Mesothelial cell of epicardium (in vitro differentiated cells): ENCODE data around the gene PTAFR. TPM values are rescaled to one million over a fixed set of nuclear protein-coding genes. Genes with fewer than 3 reads are reported as not detected.

Source experiments
- DNase-seq, 2 experiments: peaks; one replicate each; pipeline ENCODE4 v3.0.0; 2021; ENCODE audit warnings: low spot score in 2 of 2; ENCODE audit not compliant: unreplicated experiment in 2 of 2
- H3K27ac Mint-ChIP-seq: 2 replicates; pipeline ENCODE4 v1.8.0; 2021; ENCODE audit warnings: mixed read lengths
- H3K27me3 Mint-ChIP-seq: 2 replicates; pipeline ENCODE4 v1.8.0; 2021; ENCODE audit warnings: low read depth, mixed read lengths
- H3K36me3 Mint-ChIP-seq: 2 replicates; pipeline ENCODE4 v1.8.0; 2021; ENCODE audit warnings: mixed read lengths
- H3K4me1 Mint-ChIP-seq: 2 replicates; pipeline ENCODE4 v1.8.0; 2021; ENCODE audit warnings: mixed read lengths
- H3K4me3 Mint-ChIP-seq: 2 replicates; pipeline ENCODE4 v1.8.0; 2021; ENCODE audit warnings: mild to moderate bottlenecking, moderate library complexity, mixed read lengths
- H3K9me3 Mint-ChIP-seq: 2 replicates; pipeline ENCODE4 v1.8.0; 2021; ENCODE audit warnings: mixed read lengths
- total RNA-seq: library from RNA; stranded (reverse); gene quantifications from 3 replicates; pipeline ENCODE4 v1.2.1, GENCODE V29; 2021
- TF ChIP-seq, protein P1 (sequence below): fragments of 200-600 bp; sonication (generic); IDR thresholded peaks from one replicate; pipeline ENCODE4 v1.5.0; 2021; ENCODE audit warnings: antibody characterized with exemption; ENCODE audit not compliant: unreplicated experiment

The PTAFR gene
- total RNA-seq, 1 donor from 2014 or later: 0.18 TPM

DNA sequence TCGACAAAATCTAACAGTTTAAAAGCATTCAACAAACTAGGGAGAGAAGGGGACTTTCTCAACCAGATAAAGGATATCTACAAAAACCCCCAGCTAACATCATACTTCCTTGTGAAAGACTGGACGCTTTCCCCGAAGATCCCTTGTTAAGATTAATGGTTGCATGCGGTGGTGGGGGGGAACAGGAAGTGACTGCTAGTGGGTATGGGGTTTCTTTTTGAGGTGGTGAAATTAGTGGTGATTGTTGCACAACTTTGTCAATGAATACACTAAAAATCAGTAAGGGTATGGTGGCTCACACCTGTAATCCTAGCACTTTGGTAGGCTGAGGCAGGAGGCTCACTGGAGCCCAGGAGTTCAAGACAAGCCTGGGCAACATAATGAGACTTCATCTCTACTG, 61.2 kb downstream of the PTAFR start:
- no peaks in the 10 kb centered on the region for H3K4me1 Mint-ChIP-seq
- peaks cover 5% of the 10 kb centered on the region for H3K9me3 Mint-ChIP-seq
- H3K27ac Mint-ChIP-seq: no peak overlapping the region
- H3K36me3 Mint-ChIP-seq: no peaks in the 10 kb centered on the region
- TF ChIP-seq, protein P1, sequence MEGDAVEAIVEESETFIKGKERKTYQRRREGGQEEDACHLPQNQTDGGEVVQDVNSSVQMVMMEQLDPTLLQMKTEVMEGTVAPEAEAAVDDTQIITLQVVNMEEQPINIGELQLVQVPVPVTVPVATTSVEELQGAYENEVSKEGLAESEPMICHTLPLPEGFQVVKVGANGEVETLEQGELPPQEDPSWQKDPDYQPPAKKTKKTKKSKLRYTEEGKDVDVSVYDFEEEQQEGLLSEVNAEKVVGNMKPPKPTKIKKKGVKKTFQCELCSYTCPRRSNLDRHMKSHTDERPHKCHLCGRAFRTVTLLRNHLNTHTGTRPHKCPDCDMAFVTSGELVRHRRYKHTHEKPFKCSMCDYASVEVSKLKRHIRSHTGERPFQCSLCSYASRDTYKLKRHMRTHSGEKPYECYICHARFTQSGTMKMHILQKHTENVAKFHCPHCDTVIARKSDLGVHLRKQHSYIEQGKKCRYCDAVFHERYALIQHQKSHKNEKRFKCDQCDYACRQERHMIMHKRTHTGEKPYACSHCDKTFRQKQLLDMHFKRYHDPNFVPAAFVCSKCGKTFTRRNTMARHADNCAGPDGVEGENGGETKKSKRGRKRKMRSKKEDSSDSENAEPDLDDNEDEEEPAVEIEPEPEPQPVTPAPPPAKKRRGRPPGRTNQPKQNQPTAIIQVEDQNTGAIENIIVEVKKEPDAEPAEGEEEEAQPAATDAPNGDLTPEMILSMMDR: no peak
- no peak for DNase-seq
- H3K4me3 Mint-ChIP-seq: no peak overlapping the region
- peaks cover 2% of the 10 kb centered on the region for H3K27me3 Mint-ChIP-seq

DNA sequence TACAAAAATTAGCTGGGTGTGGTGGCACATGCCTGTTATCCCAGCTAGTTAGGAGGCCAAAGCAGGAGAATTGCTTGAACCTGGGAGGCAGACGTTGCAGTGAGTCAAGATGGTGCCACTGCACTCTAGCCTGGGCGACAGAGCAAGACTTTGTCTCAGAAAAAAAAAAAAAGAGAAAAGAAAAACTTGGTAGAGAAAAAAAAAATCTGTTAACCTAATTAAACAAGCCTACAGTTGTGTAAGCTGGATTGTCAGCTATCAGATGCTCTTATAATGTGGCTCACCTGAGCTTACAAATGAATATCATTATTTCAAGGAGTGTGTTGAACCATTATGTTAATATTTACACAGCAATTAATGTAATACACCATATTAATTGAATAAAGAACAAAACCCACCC, 61.6 kb downstream of the PTAFR start:
- TF ChIP-seq, protein P1: no peak
- H3K4me3 Mint-ChIP-seq: no peak overlapping the region
- no peaks in the 10 kb centered on the region for H3K4me1 Mint-ChIP-seq
- peaks cover 2% of the 10 kb centered on the region for H3K27me3 Mint-ChIP-seq
- no peaks in the 10 kb centered on the region for H3K36me3 Mint-ChIP-seq
- DNase-seq: no peak
- H3K27ac Mint-ChIP-seq: no peak overlapping the region
- H3K9me3 Mint-ChIP-seq: peaks cover 5% of the 10 kb centered on the region

DNA sequence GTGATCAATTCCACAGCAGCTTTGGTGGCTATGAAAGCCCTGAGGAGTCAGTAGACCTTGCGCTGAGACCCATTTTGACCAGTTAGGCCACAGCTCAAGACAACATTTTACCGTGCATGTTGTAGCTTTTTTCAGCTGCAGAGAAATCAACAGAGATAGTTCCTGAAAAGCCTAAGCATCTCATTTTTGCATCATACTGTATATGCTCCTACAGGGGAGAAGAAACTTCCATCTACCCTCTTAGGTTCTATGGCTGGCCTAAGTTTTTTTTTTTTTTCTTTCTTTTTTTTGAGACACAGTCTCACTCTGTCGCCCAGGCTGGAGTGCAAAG, 63.3 kb downstream of the PTAFR start:
- H3K9me3 Mint-ChIP-seq: peaks cover 5% of the 10 kb centered on the region
- no peak for DNase-seq
- no peak overlapping the region for H3K27ac Mint-ChIP-seq
- H3K36me3 Mint-ChIP-seq: no peaks in the 10 kb centered on the region
- H3K4me3 Mint-ChIP-seq: no peak overlapping the region
- no peaks in the 10 kb centered on the region for H3K4me1 Mint-ChIP-seq
- TF ChIP-seq, protein P1: no peak
- peaks cover 2% of the 10 kb centered on the region for H3K27me3 Mint-ChIP-seq

- no peak for DNase-seq
- Mint-ChIP-seq H3K4me3 (no peak overlapping the region), H3K27ac (no peak overlapping the region), H3K36me3 (no peaks in the 10 kb centered on the region), H3K9me3 (peaks cover 5% of the 10 kb centered on the region), H3K4me1 (no peaks in the 10 kb centered on the region), H3K27me3 (peaks cover 2% of the 10 kb centered on the region)
- TF ChIP-seq, protein P1: no peak
These were observed 63.9 kb downstream of the PTAFR start for GRCh38 chr1:28112388-28113241.

GRCh38 chr1:28111157-28111556, 65.3 kb downstream of the PTAFR start:
- Mint-ChIP-seq H3K27me3 (peaks cover 2% of the 10 kb centered on the region), H3K9me3 (peaks cover 5% of the 10 kb centered on the region), H3K36me3 (no peaks in the 10 kb centered on the region), H3K4me3 (no peak overlapping the region), H3K4me1 (no peaks in the 10 kb centered on the region), H3K27ac (no peak overlapping the region)
- no peak for DNase-seq
- TF ChIP-seq, protein P1: no peak
